ENCODE results near the gene SMIM13. TPM values are rescaled to one million over a fixed set of nuclear protein-coding genes. Genes with fewer than 3 reads are reported as not detected.

Gene SMIM13
- total RNA-seq, 1 donor from 2014 or later, result 15.2 TPM

- H3K4me1 Mint-ChIP-seq, result peaks cover 26% of the 10 kb centered on the region
- H3K36me3 Mint-ChIP-seq (ENCODE audit: low read depth), result peaks cover 3% of the 10 kb centered on the region
- H3K4me3 Mint-ChIP-seq, result peak overlapping the region; percentile 92
- H3K9me3 Mint-ChIP-seq, result no peaks in the 10 kb centered on the region
- intact Hi-C loops (cut with micrococcal nuclease), result loop anchor here (1.0 to 5.0 kb wide), 4 partner anchors 49 to 444 kb away; partner anchors contain the start of genes NEDD9, TMEM14C and TMEM170B
- peaks cover 2% of the 10 kb centered on the region for H3K27me3 Mint-ChIP-seq
- no peak for DNase-seq
- H3K27ac Mint-ChIP-seq, result peak overlapping the region; percentile 93
These were observed 812 bp upstream of the SMIM13 start for GRCh38 chr6:11092668-11093375.

- DNase-seq, result no peak
- peaks cover 7% of the 10 kb centered on the region for H3K36me3 Mint-ChIP-seq (ENCODE audit: low read depth)
- H3K27ac Mint-ChIP-seq, result peak overlapping the region; percentile 93
- H3K4me1 Mint-ChIP-seq, result peaks cover 26% of the 10 kb centered on the region
- H3K4me3 Mint-ChIP-seq, result peak overlapping the region; percentile 92
- H3K9me3 Mint-ChIP-seq, result no peaks in the 10 kb centered on the region
- H3K27me3 Mint-ChIP-seq, result peaks cover 2% of the 10 kb centered on the region
- intact Hi-C loops (cut with micrococcal nuclease), result loop anchor here (1.0 to 5.0 kb wide), 4 partner anchors 49 to 444 kb away; partner anchors contain the start of genes NEDD9, TMEM14C and TMEM170B
These were observed 333 bp upstream of the SMIM13 start for GRCh38 chr6:11093376-11093625.

GRCh38 chr6:11094411-11094851, 797 bp downstream of the SMIM13 start:
- peaks cover 26% of the 10 kb centered on the region for H3K4me1 Mint-ChIP-seq
- DNase-seq, result peak; percentile 87
- H3K4me3 Mint-ChIP-seq, result peak overlapping the region; percentile 92
- no peaks in the 10 kb centered on the region for H3K9me3 Mint-ChIP-seq
- peaks cover 11% of the 10 kb centered on the region for H3K36me3 Mint-ChIP-seq (ENCODE audit: low read depth)
- intact Hi-C loops (cut with micrococcal nuclease), result loop anchor here (1.0 to 5.0 kb wide), 5 partner anchors 16 to 402 kb away; partner anchors contain the start of genes ERVFRD-1, MAK and NEDD9
- H3K27me3 Mint-ChIP-seq, result no peaks in the 10 kb centered on the region
- peak overlapping the region; percentile 95 for H3K27ac Mint-ChIP-seq

- no peaks in the 10 kb centered on the region for H3K27me3 Mint-ChIP-seq
- peaks cover 26% of the 10 kb centered on the region for H3K4me1 Mint-ChIP-seq
- H3K36me3 Mint-ChIP-seq (ENCODE audit: low read depth), result peaks cover 16% of the 10 kb centered on the region
- intact Hi-C loops (cut with micrococcal nuclease), result loop anchor here (1.0 to 5.0 kb wide), 5 partner anchors 16 to 401 kb away; partner anchors contain the start of genes ERVFRD-1, MAK and NEDD9
- no peaks in the 10 kb centered on the region for H3K9me3 Mint-ChIP-seq
- peak overlapping the region; percentile 95 for H3K27ac Mint-ChIP-seq
- no peak for DNase-seq
- peak overlapping the region; percentile 92 for H3K4me3 Mint-ChIP-seq
These were observed 1.3 kb downstream of the SMIM13 start for GRCh38 chr6:11094941-11095340.

- intact Hi-C loops (cut with micrococcal nuclease), result no loop called here
- H3K4me3 Mint-ChIP-seq, result peak overlapping the region; percentile 70
- peaks cover 26% of the 10 kb centered on the region for H3K4me1 Mint-ChIP-seq
- peaks cover 22% of the 10 kb centered on the region for H3K36me3 Mint-ChIP-seq (ENCODE audit: low read depth)
- DNase-seq, result peak; percentile 66
- H3K9me3 Mint-ChIP-seq, result no peaks in the 10 kb centered on the region
- H3K27ac Mint-ChIP-seq, result no peak overlapping the region
- no peaks in the 10 kb centered on the region for H3K27me3 Mint-ChIP-seq
These were observed 2.5 kb downstream of the SMIM13 start for GRCh38 chr6:11096109-11096508.

GRCh38 chr6:11097476-11097875, 3.8 kb downstream of the SMIM13 start:
- Mint-ChIP-seq H3K4me1 (peaks cover 26% of the 10 kb centered on the region), H3K36me3 (ENCODE audit: low read depth) (peaks cover 29% of the 10 kb centered on the region), H3K27me3 (no peaks in the 10 kb centered on the region), H3K4me3 (no peak overlapping the region), H3K27ac (no peak overlapping the region), H3K9me3 (peaks cover 2% of the 10 kb centered on the region)
- intact Hi-C loops (cut with micrococcal nuclease), result no loop called here
- DNase-seq, result no peak

- no peak for DNase-seq
- no peak overlapping the region for H3K4me3 Mint-ChIP-seq
- H3K27me3 Mint-ChIP-seq, result no peaks in the 10 kb centered on the region
- no peak overlapping the region for H3K27ac Mint-ChIP-seq
- H3K36me3 Mint-ChIP-seq (ENCODE audit: low read depth), result peaks cover 33% of the 10 kb centered on the region
- peaks cover 23% of the 10 kb centered on the region for H3K4me1 Mint-ChIP-seq
- intact Hi-C loops (cut with micrococcal nuclease), result no loop called here
- peaks cover 4% of the 10 kb centered on the region for H3K9me3 Mint-ChIP-seq
These were observed 4.4 kb downstream of the SMIM13 start for GRCh38 chr6:11098004-11098403.

GRCh38 chr6:11101417-11101816, 7.8 kb downstream of the SMIM13 start:
- DNase-seq, result no peak
- no peak overlapping the region for H3K4me3 Mint-ChIP-seq
- peaks cover 31% of the 10 kb centered on the region for H3K36me3 Mint-ChIP-seq (ENCODE audit: low read depth)
- H3K27me3 Mint-ChIP-seq, result no peaks in the 10 kb centered on the region
- intact Hi-C loops (cut with micrococcal nuclease), result no loop called here
- peaks cover 4% of the 10 kb centered on the region for H3K4me1 Mint-ChIP-seq
- H3K27ac Mint-ChIP-seq, result no peak overlapping the region
- H3K9me3 Mint-ChIP-seq, result peaks cover 4% of the 10 kb centered on the region

GRCh38 chr6:11103065-11103464, 9.4 kb downstream of the SMIM13 start:
- DNase-seq, result no peak
- no peaks in the 10 kb centered on the region for H3K27me3 Mint-ChIP-seq
- H3K27ac Mint-ChIP-seq, result no peak overlapping the region
- no peak overlapping the region for H3K4me3 Mint-ChIP-seq
- intact Hi-C loops (cut with micrococcal nuclease), result no loop called here
- H3K9me3 Mint-ChIP-seq, result peaks cover 4% of the 10 kb centered on the region
- H3K4me1 Mint-ChIP-seq, result peaks cover 2% of the 10 kb centered on the region
- peaks cover 31% of the 10 kb centered on the region for H3K36me3 Mint-ChIP-seq (ENCODE audit: low read depth)

GRCh38 chr6:11108726-11109125, 15.1 kb downstream of the SMIM13 start:
- H3K4me3 Mint-ChIP-seq, result no peak overlapping the region
- H3K27me3 Mint-ChIP-seq, result no peaks in the 10 kb centered on the region
- no peak for DNase-seq
- peaks cover 15% of the 10 kb centered on the region for H3K4me1 Mint-ChIP-seq
- no peaks in the 10 kb centered on the region for H3K9me3 Mint-ChIP-seq
- peaks cover 4% of the 10 kb centered on the region for H3K36me3 Mint-ChIP-seq (ENCODE audit: low read depth)
- intact Hi-C loops (cut with micrococcal nuclease), result no loop called here
- H3K27ac Mint-ChIP-seq, result no peak overlapping the region

- H3K4me1 Mint-ChIP-seq, result peaks cover 18% of the 10 kb centered on the region
- no peaks in the 10 kb centered on the region for H3K9me3 Mint-ChIP-seq
- intact Hi-C loops (cut with micrococcal nuclease), result loop anchor here (2.0 kb wide), 1 partner anchor 16 kb away; no protein-coding TSS in a partner anchor
- H3K4me3 Mint-ChIP-seq, result peak within 1 kb of the TSS; percentile 46
- DNase-seq, result peak; percentile 63
- H3K36me3 Mint-ChIP-seq (ENCODE audit: low read depth), result peaks cover 3% of the 10 kb centered on the region
- H3K27me3 Mint-ChIP-seq, result no peaks in the 10 kb centered on the region
- H3K27ac Mint-ChIP-seq, result peak within 1 kb of the TSS; percentile 51
These were observed 17.5 kb downstream of the SMIM13 start, which contains the start of gene ERVFRD-1 for GRCh38 chr6:11110921-11111768. Gene ERVFRD-1, minus strand, starts transcription at chr6:11111725. Its CDS starts 6,415 bp downstream, at chr6:11105310.

GRCh38 chr6:11111769-11112437, 18.3 kb downstream of the SMIM13 start:
- peaks cover 20% of the 10 kb centered on the region for H3K4me1 Mint-ChIP-seq
- no peaks in the 10 kb centered on the region for H3K27me3 Mint-ChIP-seq
- peaks cover 3% of the 10 kb centered on the region for H3K36me3 Mint-ChIP-seq (ENCODE audit: low read depth)
- intact Hi-C loops (cut with micrococcal nuclease), result loop anchor here (2.0 kb wide), 1 partner anchor 17 kb away; no protein-coding TSS in a partner anchor
- H3K4me3 Mint-ChIP-seq, result peak overlapping the region; percentile 46
- no peak for DNase-seq
- no peaks in the 10 kb centered on the region for H3K9me3 Mint-ChIP-seq
- peak overlapping the region; percentile 51 for H3K27ac Mint-ChIP-seq

GRCh38 chr6:11113038-11113437, 19.4 kb downstream of the SMIM13 start:
- H3K4me3 Mint-ChIP-seq, result no peak overlapping the region
- no peaks in the 10 kb centered on the region for H3K9me3 Mint-ChIP-seq
- intact Hi-C loops (cut with micrococcal nuclease), result no loop called here
- H3K27me3 Mint-ChIP-seq, result no peaks in the 10 kb centered on the region
- H3K4me1 Mint-ChIP-seq, result peaks cover 20% of the 10 kb centered on the region
- DNase-seq, result no peak
- no peak overlapping the region for H3K27ac Mint-ChIP-seq
- no peaks in the 10 kb centered on the region for H3K36me3 Mint-ChIP-seq (ENCODE audit: low read depth)

All from activated CD4-positive, alpha-beta T cell treated with anti-CD3 and anti-CD28 coated beads, Interleukin-2, amount 10 ng/mL, durations not matched to agents 24 days and 14 days (primary cell).